Pulmonary artery endothelial cell (primary cell): ENCODE results near the gene DPP4. TPM values are rescaled to one million over a fixed set of nuclear protein-coding genes. Genes with fewer than 3 reads are reported as not detected.
"Not testable (repeated sequence)": the region's sequence is repeated elsewhere in the genome, so short reads cannot be mapped to it uniquely, and the experiment has no call there.

ENCODE experiments used
- DNase-seq: peaks from one replicate; pipeline ENCODE4 v3.0.0-alpha.2; 2011; ENCODE audit warnings: low read depth, low spot score
- total RNA-seq: library from RNA; depleted of rRNA; stranded (reverse); fragments of >200 nt; gene quantifications from 2 replicates; pipeline ENCODE4 v1.2.3, GENCODE V29; 2014

The DPP4 gene
- total RNA-seq, 1 donor from 2014 or later: 9.2 TPM

GRCh38 chr2:162058973-162059668 is 14.9 kb downstream of the DPP4 start:
- no peak for DNase-seq

- no peak for DNase-seq
These were observed 16.6 kb downstream of the DPP4 start for GRCh38 chr2:162057426-162057825.

GRCh38 chr2:162056796-162057399 is 17.1 kb downstream of the DPP4 start:
- DNase-seq: no peak

- no peak for DNase-seq
These were observed 20.2 kb downstream of the DPP4 start for GRCh38 chr2:162053808-162054155.

- no peak for DNase-seq
These were observed 20.8 kb downstream of the DPP4 start for GRCh38 chr2:162053066-162053807.

GRCh38 chr2:162050513-162050961 is 23.5 kb downstream of the DPP4 start:
- no peak for DNase-seq

- DNase-seq: not testable (repeated sequence)
These were observed 24.9 kb downstream of the DPP4 start for GRCh38 chr2:162049089-162049488.

GRCh38 chr2:162044586-162044985 is 29.4 kb downstream of the DPP4 start:
- DNase-seq: no peak

GRCh38 chr2:162043132-162043531 is 30.9 kb downstream of the DPP4 start:
- DNase-seq: no peak

- no peak for DNase-seq
These were observed 32.5 kb downstream of the DPP4 start for GRCh38 chr2:162041485-162041884.

- DNase-seq: no peak
These were observed 35.3 kb downstream of the DPP4 start for GRCh38 chr2:162038725-162039124.

GRCh38 chr2:162037886-162038285 is 36.1 kb downstream of the DPP4 start:
- no peak for DNase-seq

- no peak for DNase-seq
These were observed 36.8 kb downstream of the DPP4 start for GRCh38 chr2:162037028-162037795.

GRCh38 chr2:162035981-162036380 is 38.0 kb downstream of the DPP4 start:
- DNase-seq: no peak

GRCh38 chr2:162030363-162031190 is 43.4 kb downstream of the DPP4 start:
- DNase-seq: no peak

GRCh38 chr2:162029287-162029901 is 44.6 kb downstream of the DPP4 start:
- DNase-seq: no peak

- DNase-seq: no peak
These were observed 45.5 kb downstream of the DPP4 start for GRCh38 chr2:162028511-162028910.

GRCh38 chr2:162025121-162025911 is 48.7 kb downstream of the DPP4 start:
- DNase-seq: no peak

GRCh38 chr2:162022290-162022945 is 51.6 kb downstream of the DPP4 start:
- no peak for DNase-seq
